Caco-2 (cell line): ENCODE measurements around the gene COL25A1. TPM values are rescaled to one million over a fixed set of nuclear protein-coding genes. Genes with fewer than 3 reads are reported as not detected.

Source experiments
- BruUV-seq: library from RNA; stranded (reverse); fragments of 400-500 nt; replicated peaks from 2 replicates; lab custom pipeline; 2021; lab: Mats Ljungman, UMichigan
- CTCF ChIA-PET: fragments of 300-600 bp; sonication (Branson Sonifier 250); formaldehyde crosslinking; loops from one replicate; lab custom pipeline; 2022; ENCODE audit warnings: antibody characterized with exemption; lab: Charles Lee
- POLR2A ChIA-PET: fragments of 300-600 bp; sonication (Branson Sonifier 250); formaldehyde crosslinking; loops from one replicate; lab custom pipeline; 2022; ENCODE audit warnings: antibody characterized with exemption; lab: Charles Lee
- DNase-seq, 2 experiments: peaks; one replicate each; pipeline versions ENCODE4 v3.0.0 to v3.0.0-alpha.2; 2020 to 2022
- H3K27me3 ChIP-seq: replicated peaks from 2 replicates; pipeline ENCODE4 v1.6.0; 2011; ENCODE audit warnings: low read length; ENCODE audit not compliant: control insufficient read depth, insufficient read depth
- H3K36me3 ChIP-seq: 2 replicates; pipeline ENCODE4 v1.5.1; 2011; ENCODE audit warnings: low read length; ENCODE audit not compliant: control insufficient read depth, insufficient read depth
- H3K4me1 ChIP-seq: fragments of 250-450 bp; sonication (Bioruptor Pico); 2 replicates; pipeline ENCODE4 v1.5.1; 2020; ENCODE audit warnings: mild to moderate bottlenecking
- H3K4me3 ChIP-seq: 2 replicates; pipeline ENCODE4 v1.5.1; 2011; ENCODE audit warnings: low read depth, mild to moderate bottlenecking, control low read depth, low read length
- H3K9me3 ChIP-seq: fragments of 250-450 bp; sonication (Bioruptor Pico); 2 replicates; pipeline ENCODE4 v1.5.1; 2020; ENCODE audit warnings: mild to moderate bottlenecking, moderate library complexity
- H3K27ac Mint-ChIP-seq: one replicate; pipeline ENCODE4 v1.8.0; 2022; ENCODE audit warnings: mixed read lengths; ENCODE audit not compliant: unreplicated experiment
- H3K27me3 Mint-ChIP-seq: one replicate; pipeline ENCODE4 v1.8.0; 2022; ENCODE audit warnings: mixed read lengths; ENCODE audit not compliant: insufficient read depth, unreplicated experiment
- H3K36me3 Mint-ChIP-seq: one replicate; pipeline ENCODE4 v1.8.0; 2022; ENCODE audit warnings: mild to moderate bottlenecking, mixed read lengths; ENCODE audit not compliant: insufficient read depth, unreplicated experiment
- H3K4me1 Mint-ChIP-seq: one replicate; pipeline ENCODE4 v1.8.0; 2022; ENCODE audit warnings: low read depth, mixed read lengths; ENCODE audit not compliant: unreplicated experiment
- H3K4me3 Mint-ChIP-seq: one replicate; pipeline ENCODE4 v1.8.0; 2022; ENCODE audit warnings: mild to moderate bottlenecking, moderate library complexity, mixed read lengths; ENCODE audit not compliant: unreplicated experiment
- H3K9me3 Mint-ChIP-seq: one replicate; pipeline ENCODE4 v1.8.0; 2022; ENCODE audit warnings: mixed read lengths; ENCODE audit not compliant: unreplicated experiment
- CTCF ChIP-seq, 2 experiments: fragments of 200-600 bp in 1 of 2; IDR thresholded peaks; 1 replicate in 1 of 2; 2 replicates in 1 of 2; pipeline versions ENCODE4 v1.5.1 to v1.8.0; 2011 to 2022; ENCODE audit warnings: antibody characterized with exemption in 1 of 2, control low read depth in 1 of 2, inconsistent platforms in 1 of 2, low read depth in 1 of 2, low read length in 1 of 2, mild to moderate bottlenecking in 1 of 2, moderate library complexity in 1 of 2; ENCODE audit not compliant: insufficient read depth in 1 of 2, severe bottlenecking in 1 of 2, unreplicated experiment in 1 of 2
- intact Hi-C: fragments of 100-400 bp; cut with micrococcal nuclease; formaldehyde crosslinking; loops from one replicate; pipeline ENCODE4 v1.10.0; 2022; ENCODE audit not compliant: unreplicated experiment
- total RNA-seq: library from RNA; stranded (reverse); gene quantifications from 2 replicates; pipeline ENCODE4 v1.2.3, GENCODE V29; 2022

COL25A1 gene
- total RNA-seq, 1 experiment from 2014 or later: not detected

GRCh38 chr4:108916638-108917037 is 385.8 kb downstream of the COL25A1 start:
- TF ChIP-seq CTCF (IDR thresholded peaks at IDR 0.05; ENCODE audit: insufficient read depth in 1 of 2, low read depth in 1 of 2, low read length in 1 of 2, severe bottlenecking in 1 of 2, unreplicated experiment in 1 of 2): no peak
- H3K4me1 ChIP-seq: no peaks in the 10 kb centered on the region
- POLR2A ChIA-PET: no interaction called here
- Mint-ChIP-seq H3K9me3 (no peaks in the 10 kb centered on the region), H3K27me3 (peaks cover 6% of the 10 kb centered on the region), H3K4me3 (no peak overlapping the region), H3K4me1 (no peaks in the 10 kb centered on the region), H3K36me3 (no peaks in the 10 kb centered on the region), H3K27ac (no peak overlapping the region)
- no TSS peak for BruUV-seq
- no peak overlapping the region for H3K4me3 ChIP-seq
- H3K27me3 ChIP-seq: no peaks in the 10 kb centered on the region
- no peaks in the 10 kb centered on the region for H3K36me3 ChIP-seq
- no peaks in the 10 kb centered on the region for H3K9me3 ChIP-seq
- DNase-seq: no peak
- intact Hi-C loops: no loop called here
- CTCF ChIA-PET: no interaction called here

GRCh38 chr4:108906866-108907367 is 395.5 kb downstream of the COL25A1 start:
- H3K9me3 Mint-ChIP-seq: no peaks in the 10 kb centered on the region
- ChIA-PET CTCF (no interaction called here), POLR2A (no interaction called here)
- no peak overlapping the region for H3K4me3 Mint-ChIP-seq
- Histone ChIP-seq H3K9me3 (no peaks in the 10 kb centered on the region), H3K36me3 (no peaks in the 10 kb centered on the region), H3K4me1 (no peaks in the 10 kb centered on the region), H3K4me3 (no peak overlapping the region), H3K27me3 (no peaks in the 10 kb centered on the region)
- peaks cover 3% of the 10 kb centered on the region for H3K27me3 Mint-ChIP-seq
- no peak for DNase-seq
- intact Hi-C loops: no loop called here
- H3K27ac Mint-ChIP-seq: no peak overlapping the region
- TF ChIP-seq CTCF (IDR thresholded peaks at IDR 0.05; ENCODE audit: insufficient read depth in 1 of 2, low read depth in 1 of 2, low read length in 1 of 2, severe bottlenecking in 1 of 2, unreplicated experiment in 1 of 2): no peak
- H3K4me1 Mint-ChIP-seq: no peaks in the 10 kb centered on the region
- H3K36me3 Mint-ChIP-seq: no peaks in the 10 kb centered on the region
- no TSS peak for BruUV-seq

GRCh38 chr4:108906006-108906405 is 396.5 kb downstream of the COL25A1 start:
- Histone ChIP-seq H3K9me3 (no peaks in the 10 kb centered on the region), H3K4me1 (no peaks in the 10 kb centered on the region), H3K36me3 (no peaks in the 10 kb centered on the region), H3K27me3 (no peaks in the 10 kb centered on the region), H3K4me3 (no peak overlapping the region)
- H3K9me3 Mint-ChIP-seq: no peaks in the 10 kb centered on the region
- H3K27ac Mint-ChIP-seq: no peak overlapping the region
- no peaks in the 10 kb centered on the region for H3K36me3 Mint-ChIP-seq
- BruUV-seq: no TSS peak
- H3K4me3 Mint-ChIP-seq: no peak overlapping the region
- ChIA-PET CTCF (no interaction called here), POLR2A (no interaction called here)
- intact Hi-C loops: no loop called here
- no peaks in the 10 kb centered on the region for H3K4me1 Mint-ChIP-seq
- H3K27me3 Mint-ChIP-seq: no peaks in the 10 kb centered on the region
- no peak for DNase-seq
- TF ChIP-seq CTCF (IDR thresholded peaks at IDR 0.05; ENCODE audit: insufficient read depth in 1 of 2, low read depth in 1 of 2, low read length in 1 of 2, severe bottlenecking in 1 of 2, unreplicated experiment in 1 of 2): no peak
